GM21447 (cell line): ENCODE measurements around the gene ATG9A.
"Not testable (repeated sequence)": the region's sequence is repeated elsewhere in the genome, so short reads cannot be mapped to it uniquely, and the experiment has no call there.

Experiments
- ATAC-seq: cut with Tn5 transposase; IDR thresholded peaks from one replicate; pipeline ENCODE4 v1.9.1; 2021; ENCODE audit not compliant: unreplicated experiment

Gene ATG9A, protein sequence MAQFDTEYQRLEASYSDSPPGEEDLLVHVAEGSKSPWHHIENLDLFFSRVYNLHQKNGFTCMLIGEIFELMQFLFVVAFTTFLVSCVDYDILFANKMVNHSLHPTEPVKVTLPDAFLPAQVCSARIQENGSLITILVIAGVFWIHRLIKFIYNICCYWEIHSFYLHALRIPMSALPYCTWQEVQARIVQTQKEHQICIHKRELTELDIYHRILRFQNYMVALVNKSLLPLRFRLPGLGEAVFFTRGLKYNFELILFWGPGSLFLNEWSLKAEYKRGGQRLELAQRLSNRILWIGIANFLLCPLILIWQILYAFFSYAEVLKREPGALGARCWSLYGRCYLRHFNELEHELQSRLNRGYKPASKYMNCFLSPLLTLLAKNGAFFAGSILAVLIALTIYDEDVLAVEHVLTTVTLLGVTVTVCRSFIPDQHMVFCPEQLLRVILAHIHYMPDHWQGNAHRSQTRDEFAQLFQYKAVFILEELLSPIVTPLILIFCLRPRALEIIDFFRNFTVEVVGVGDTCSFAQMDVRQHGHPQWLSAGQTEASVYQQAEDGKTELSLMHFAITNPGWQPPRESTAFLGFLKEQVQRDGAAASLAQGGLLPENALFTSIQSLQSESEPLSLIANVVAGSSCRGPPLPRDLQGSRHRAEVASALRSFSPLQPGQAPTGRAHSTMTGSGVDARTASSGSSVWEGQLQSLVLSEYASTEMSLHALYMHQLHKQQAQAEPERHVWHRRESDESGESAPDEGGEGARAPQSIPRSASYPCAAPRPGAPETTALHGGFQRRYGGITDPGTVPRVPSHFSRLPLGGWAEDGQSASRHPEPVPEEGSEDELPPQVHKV

DNA sequence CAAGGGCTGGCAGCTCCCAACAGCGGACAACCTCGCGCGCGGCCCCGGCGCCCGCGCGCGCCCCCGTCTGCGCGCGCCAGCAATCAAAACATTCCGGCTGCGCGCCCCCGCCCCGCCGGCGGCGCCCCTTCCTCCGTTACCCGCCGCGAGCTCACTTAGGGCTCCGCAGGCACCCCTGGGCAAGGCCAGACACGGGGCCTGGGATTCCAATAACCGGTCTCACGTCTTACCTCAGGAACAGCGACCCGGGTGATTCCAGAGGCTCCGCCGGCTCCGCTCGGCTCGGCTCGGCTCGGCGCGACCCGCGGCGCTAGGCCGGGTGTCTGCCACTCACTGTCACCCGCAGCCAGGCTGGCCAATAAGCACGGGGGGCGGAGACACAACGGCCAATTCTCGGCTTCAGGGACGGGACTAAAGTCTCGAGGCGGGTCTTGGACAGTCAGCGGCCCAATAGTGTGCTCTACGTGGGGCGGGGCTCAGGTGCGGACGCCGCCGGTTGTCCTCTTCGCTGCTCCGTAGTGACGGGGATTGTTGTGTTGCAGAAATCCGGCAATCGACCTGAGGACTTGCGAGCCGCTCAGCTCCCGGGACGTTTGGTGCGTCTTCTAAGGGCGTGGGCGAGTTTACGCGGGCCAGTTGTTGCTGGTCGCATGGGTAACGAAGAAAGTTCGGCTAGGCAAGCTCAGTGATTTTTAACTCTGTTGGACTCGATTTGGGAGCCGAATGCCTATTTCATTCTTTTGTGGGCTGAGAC lies at the start of gene ATG9A, which contains the start of gene ANKZF1:
Gene ATG9A, minus strand, starts transcription at position 332 of the 754 bp plus-strand sequence. CDS start 1,612 bp downstream, outside the sequence.
Gene ANKZF1, plus strand, starts transcription at position 502 of the 754 bp plus-strand sequence. CDS start 452 bp downstream, outside the sequence.
- peak; percentile 98 for ATAC-seq

DNA sequence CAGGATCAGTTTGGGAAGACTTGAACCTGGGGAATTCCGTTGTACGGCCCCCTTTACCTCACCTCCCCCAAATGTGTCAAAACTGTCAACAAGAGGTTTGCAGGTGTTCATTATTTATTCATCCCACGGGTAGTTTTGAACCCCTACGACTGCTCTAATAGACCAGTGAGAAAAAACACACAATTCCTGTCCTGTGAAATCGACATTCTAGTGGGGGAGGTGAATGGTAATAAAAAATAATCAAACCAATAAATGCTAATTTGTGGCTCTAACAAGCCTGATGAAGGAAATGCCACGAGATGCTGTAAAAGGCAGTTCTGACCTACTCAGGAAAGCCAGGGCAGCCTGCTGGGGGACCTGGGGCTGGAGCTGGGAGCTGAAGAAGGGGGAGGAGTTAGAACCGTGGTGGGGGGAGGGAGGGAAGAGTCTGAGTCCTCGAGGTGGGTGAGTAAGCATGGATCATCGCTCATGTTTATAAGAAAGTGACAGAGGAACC lies 49.3 kb upstream of the ATG9A start:
- peak; percentile 6 for ATAC-seq

DNA sequence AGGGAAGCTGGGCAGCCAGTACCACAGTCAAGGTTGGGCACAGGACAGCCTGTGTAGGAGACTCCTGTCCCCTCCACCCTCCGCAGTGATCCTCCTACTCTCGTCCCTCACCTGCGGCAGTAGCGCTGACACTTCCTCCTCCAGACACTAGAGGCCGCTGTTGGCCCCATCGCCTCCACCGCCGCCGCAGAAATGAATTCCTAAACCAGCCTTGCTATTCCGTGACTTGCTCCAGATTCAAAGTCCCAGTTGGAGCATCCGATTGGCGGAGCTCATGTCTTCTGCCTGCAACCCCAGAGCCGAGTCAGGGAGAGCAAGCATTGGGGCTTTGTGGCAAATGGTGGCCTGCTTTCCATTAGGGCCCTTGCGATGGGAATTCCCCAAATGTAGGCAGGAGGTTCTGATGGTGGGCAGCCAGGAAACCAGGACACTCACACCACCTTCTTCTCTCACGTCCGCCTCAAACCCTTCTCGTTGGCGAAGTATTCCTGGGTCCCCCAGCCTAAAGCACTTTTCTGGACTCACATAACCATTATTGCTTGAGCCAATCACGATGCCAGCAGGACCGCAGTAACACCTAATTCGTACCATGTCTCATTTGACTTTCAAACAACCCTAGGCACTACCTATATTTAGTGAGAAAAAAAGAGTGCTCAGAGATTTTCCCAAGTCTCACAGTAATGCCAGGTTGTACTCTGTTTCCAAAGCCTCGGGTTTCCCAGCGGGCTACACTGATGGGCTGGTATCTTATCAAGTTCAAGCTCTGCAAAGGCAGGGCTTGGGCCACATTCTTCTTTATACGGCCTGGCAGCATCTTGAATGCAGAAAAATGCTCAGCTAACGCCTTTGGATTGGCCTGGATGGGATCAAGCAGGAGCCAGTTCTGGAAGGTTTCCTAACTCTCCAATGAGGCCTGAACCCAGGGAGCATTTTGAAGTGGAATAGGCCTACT lies 48.5 kb upstream of the ATG9A start:
- ATAC-seq, result no peak

DNA sequence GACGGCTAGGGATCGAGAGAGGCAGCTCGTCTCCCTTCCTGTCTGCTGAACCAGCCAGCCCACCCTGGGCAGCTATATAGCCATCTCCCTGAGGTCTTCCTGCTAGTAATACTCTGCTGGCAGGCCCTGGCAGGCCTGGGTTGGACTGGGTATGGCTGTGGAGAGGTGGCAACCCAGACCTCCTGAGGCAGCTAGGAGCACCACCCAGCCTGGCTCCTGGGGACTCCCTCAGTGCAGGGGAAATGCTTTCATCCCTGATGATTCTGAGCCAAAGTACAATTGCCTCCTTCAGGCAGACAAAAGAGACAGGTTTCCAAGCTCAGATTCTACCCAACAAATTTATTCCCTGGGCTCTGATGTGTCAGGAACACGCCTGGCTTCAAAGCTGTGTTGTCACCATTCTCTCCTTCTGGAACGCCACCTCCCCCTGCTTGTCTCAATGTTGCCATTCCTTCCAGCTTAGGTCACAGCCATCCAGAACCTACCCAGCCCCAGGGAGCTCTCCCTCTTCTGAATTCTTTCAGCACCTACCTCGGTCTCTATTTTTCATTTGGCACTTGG lies 45.0 kb upstream of the ATG9A start:
- ATAC-seq, result no peak

DNA sequence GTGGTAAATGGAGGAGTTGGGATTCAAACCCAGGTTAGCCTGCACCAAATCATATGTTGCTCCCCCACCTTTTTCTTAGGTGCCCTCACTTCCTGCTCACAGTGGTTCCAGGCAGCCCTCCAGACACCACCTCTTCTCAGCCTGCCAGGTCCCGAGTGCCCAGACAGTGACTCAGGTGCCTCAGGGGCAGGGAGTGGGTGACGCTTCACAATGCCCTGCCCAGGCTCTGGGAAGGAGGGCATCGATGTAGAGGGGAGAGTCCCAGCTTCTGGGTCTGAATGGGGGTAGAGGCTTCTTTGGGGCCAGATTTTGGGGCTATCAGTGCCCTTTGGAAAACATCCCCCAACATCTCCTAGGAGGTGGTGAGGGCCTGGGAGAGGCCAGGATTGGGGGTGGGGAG lies 44.5 kb upstream of the ATG9A start:
- no peak for ATAC-seq

DNA sequence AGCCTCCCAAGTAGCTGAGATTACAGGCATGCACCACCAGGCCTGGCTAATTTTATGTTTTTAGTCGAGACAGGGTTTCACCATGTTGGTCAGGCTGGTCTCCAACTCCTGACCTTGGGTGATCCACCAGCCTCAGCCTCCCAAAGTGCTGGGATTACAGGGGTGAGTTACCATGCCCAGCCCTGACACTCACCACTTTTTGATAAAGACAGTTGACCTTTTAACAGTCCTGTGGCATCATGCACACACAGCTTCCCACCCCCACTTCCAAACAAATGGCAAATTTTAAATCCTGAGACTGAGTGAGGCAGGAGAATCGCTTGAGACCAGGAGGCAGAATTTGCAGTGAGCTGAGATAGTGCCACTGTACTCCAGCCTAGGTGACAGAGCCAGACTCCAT lies 43.6 kb upstream of the ATG9A start:
- ATAC-seq, result no peak

DNA sequence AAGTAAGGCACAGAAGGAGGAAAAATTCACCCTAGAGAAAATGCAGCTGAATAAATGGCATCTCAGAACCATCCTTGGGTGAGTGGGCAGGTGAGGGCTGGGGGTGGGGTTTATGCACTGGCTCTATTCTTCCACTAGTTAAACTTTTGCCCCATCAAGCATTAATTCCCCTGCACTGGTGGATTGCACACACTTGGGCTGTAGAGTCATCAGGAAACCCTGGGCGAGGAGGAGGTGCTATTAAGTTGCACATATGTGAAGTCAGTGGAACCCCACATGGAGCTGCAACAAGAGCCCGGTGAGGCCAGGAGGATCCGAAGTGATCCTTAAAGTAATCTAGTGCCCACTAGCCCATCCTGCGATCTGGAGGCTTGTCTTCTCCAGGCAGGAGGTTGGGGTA lies 42.9 kb upstream of the ATG9A start:
- no peak for ATAC-seq

DNA sequence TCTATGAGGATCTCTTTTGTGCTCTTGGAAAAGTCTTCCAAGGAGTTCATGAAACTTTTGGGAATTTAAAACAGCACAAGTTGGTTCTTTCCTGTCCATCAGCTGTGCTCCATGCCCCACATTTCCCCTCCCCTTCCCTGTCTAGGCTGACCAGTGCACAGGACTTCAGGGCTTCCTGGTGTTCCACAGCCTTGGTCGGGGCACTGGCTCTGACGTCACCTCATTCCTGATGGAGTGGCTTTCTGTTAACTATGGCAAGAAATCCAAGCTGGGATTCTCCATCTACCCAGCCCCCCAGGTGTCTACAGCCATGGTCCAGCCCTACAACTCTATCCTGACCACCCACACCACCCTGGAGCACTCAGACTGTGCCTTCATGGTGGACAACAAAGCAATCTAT lies 41.6 kb upstream of the ATG9A start:
- ATAC-seq, result no peak

DNA sequence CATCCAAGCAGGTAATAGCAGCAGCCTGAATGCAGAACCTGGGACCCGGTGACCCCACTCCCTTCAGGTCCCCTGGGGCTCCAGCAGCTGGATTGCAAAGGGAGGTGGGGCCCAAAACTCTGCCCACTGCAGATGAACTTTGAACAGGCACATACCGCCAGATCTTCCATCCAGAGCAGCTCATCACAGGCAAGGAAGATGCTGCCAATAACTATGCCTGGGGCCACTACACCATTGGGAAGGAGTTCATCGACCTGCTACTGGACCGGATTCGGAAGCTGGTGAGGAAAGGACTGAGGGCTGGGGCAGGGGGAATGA lies 40.6 kb upstream of the ATG9A start:
- ATAC-seq, result no peak

DNA sequence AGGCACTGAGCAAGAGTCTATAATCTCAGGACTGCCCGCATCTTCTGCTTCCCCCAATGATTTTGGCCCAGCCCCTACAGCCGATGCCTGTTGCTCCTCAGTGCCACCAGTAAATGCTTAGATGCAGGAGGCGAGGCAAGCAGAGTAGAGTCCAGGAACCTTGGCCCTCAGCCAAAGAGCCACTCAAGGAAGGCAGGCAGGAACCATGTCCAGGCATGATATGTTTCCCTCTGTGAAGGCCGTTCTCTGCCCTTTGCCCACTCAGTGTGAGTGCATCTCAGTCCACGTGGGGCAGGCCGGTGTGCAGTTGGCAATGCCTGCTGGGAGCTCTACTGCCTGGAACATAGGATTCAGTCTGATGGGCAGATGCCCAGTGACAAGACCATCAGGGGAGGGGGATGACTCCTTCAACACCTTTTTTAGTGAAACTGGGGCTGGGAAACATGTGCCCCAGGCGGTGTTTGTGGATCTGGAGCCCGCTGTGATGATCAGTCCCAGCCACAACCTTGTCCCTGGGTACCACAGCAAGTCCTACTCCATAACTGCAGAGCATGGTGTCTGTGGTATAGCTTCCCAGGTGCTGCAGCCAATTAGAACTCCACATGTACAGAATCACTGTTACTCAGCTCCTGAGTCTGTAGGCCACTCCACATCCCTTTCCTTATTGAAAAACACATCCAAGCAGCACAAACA lies 40.1 kb upstream of the ATG9A start:
- ATAC-seq, result no peak

DNA sequence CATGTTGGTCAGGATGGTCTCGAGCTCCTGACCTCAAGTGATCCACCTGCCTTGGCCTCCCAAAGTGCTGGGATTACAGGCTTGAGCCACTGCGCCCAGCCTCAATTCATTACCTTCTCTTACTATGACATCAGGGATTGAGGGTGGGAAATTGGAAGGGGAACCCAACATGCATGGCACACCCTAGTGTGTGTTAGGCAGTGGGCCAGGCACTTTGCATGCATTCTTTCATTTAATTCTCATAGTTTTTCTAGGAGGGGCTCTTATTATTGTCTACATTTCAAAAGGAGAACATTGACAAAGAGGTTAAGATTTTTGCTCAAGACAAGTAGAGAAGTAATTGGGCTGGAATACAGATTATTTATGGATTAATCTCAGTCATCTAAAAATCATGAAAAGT lies 38.9 kb upstream of the ATG9A start:
- no peak for ATAC-seq

DNA sequence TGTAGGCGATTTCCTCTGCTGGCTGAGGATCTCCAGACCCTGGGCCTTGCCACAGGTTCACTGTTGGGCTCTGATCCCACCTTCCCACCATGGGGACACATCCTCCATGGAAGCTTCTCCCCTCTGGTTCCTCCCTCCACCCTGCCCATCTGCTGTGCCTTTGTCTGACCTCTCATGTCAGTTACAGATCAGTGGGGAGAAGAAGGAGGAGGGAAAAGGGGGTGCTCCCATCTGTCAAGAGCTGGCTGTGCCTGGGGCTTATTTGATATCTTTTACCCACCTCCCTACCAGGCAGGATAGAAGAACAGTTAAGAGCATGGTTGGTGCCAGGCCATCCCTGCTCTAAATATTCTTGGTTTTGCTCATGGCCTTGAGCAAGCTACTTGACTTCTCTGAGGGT lies 37.5 kb upstream of the ATG9A start:
- ATAC-seq, result no peak

DNA sequence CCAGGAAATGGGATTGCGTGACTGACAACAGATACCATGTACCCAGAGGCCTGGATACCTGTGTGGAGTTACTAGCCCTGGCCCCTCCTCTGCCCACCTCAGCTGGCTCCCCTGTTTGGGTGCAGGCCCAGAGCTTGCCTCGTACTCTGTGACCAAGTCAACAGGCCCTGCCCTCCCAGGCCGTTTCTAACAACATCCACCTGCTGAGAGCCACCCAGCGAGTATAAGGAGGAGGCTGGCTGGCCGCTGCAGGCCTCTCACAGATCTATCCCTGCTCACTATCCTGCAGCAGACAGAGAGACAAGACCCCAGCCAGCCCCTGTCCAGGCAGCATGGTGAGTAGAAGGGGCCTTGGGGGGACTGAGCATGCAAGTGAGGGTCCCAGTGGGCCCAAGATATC lies 36.8 kb upstream of the ATG9A start:
- no peak for ATAC-seq

DNA sequence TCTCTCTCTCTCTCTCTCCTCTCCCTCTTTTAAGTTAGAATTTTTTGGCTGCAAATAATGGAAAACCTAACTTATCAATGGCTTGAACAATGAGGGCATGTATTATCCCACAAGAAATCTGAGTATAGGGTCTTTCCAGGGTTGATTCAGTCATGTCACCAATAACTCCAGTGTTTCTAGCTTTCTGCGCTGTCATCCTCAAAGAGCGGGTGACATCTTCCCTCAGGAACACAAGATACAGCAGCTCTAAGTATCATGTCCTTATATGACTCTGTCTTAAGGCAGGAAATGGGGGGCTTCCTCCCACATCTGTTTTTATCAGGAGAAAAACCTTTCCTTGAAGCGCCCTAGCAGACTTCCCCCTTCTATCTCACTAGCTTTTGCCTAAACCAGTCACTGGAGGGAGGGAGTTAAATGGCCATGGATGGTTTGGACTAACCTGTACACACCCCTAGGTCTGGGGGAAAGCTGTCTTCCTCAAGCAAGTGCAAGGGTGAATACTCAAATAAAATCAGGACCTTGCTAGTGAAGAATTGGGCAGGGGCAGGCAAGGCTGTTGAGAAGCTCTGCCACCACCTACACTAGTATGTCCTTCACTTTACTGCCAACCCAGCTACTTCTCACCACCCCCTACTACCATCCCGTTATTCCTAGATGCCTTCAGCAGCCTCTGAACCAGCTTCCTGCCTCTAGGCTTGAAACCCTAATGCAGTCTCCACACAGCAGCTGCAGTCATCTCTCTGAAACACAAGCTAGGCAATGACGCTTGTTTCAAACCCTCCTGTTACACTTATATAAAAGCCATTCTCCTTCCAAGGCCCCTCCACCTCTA lies 31.8 kb upstream of the ATG9A start:
- no peak for ATAC-seq

DNA sequence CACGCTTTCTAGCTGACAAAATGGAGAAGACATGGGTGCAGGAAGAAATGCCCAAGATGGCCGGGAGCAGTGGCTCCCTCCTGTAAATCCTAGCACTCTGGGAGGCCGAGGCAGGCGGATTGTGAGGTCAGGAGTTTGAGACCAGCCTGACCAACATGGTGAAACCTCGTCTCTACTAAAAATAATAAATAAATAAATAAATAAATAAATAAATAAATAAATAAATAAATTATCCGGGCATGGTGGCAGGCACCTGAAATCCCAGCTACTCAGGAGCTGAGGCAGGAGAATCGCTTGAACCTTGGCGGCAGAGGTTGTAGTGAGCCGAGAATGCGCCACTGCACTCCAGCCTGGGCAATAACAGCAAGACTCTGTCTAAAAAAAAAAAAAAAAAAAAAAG lies 29.5 kb upstream of the ATG9A start:
- ATAC-seq, result not testable (repeated sequence)

DNA sequence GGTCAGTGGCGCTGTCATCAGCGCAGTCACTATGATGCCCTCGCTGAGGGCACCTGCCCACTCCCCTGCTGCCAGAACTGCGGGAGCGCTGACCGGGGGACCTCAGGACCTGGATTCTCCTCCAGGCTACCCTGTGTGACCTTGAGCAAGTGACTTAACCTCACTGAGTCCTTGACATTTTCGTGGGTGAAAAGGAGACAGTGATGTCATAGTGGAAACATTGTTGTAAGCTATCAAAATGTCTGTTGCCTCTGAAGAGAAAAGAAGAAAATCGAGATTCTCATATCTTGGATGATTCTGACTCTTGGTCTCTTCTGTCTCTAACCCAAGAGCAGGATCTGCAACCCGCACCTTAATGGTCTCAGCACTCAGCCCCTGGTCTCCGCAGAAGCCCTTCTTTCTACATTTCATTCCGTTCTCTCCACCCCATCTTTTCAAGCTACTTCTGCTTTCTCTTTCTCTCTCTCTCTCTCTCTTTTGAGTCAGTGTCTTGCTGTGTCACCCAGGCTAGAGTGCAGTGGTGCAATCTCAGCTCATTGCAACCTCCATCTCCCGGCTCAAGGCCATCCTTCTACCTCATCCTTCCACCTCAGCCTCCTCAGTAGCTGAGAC lies 25.3 kb upstream of the ATG9A start:
- ATAC-seq, result peak; percentile 25

DNA sequence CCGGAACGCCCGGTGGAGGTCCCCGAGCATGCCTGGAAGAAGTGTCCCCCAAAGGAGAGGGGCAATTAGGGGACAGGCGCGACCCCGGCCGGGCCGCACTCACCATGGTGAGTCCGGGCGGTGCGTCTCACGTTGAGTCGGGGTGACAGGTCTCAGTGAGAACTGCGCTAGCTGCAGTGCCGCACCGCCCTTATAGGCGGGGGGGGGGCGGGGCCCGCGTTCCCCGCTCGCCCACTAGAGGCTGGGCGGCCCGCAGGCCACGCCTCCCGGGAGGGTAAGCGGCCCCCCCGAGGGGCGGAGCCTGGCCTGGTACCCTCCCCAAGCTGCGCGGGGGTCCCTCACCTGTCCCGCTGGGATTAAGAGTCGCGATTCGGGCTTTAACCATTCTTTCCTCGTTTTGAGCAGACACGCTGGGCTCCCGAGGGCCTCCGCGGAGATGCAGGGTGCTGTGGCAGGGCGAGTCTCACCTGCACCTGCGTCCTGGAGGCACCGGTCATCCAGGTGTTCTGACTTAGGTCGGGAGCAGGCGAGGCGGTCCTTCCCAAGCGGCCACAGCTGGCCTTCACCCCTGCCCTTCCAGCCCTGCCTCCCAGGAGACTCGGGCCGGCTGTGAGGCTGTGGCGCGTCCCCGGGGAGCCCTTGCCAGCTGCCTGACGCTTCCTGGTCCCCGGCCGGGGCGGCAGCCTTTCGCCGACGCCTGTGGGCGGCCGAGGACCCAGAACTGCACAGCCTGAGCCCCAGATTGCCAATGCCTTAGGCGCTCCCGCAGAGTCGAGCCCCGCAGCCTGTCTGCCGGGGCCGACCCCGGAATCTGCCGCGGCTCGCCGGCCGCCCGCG lies 24.5 kb upstream of the ATG9A start, which contains the start of gene TUBA4A:
Gene TUBA4A, minus strand, starts transcription at position 166 of the 837 bp plus-strand sequence. Its CDS starts 60 bp downstream, at position 106.
- ATAC-seq, result peak; percentile 42
